Thymus (tissue), 11 donors: ENCODE data around the gene MAP2K6. TPM values are rescaled to one million over a fixed set of nuclear protein-coding genes. Genes with fewer than 3 reads are reported as not detected.

Experiments
- DNase-seq, 9 donors: peaks; one replicate each; pipeline ENCODE4 v3.0.0-alpha.2; 2013; ENCODE audit warnings: low spot score in 9 of 9, low read depth in 6 of 9, missing footprints in 1 of 9
- H3K27ac ChIP-seq, 2 donors: one replicate each; pipeline ENCODE4 v1.5.1; 2013; ENCODE audit warnings: control low read depth in 1 of 2, low read depth in 1 of 2, low read length in 1 of 2, mild to moderate bottlenecking in 1 of 2, moderate library complexity in 1 of 2
- H3K27me3 ChIP-seq, 2 donors: one replicate each; pipeline ENCODE4 v1.5.1; 2013; ENCODE audit warnings: low read length in 1 of 2; ENCODE audit not compliant: control insufficient read depth in 2 of 2, insufficient read depth in 1 of 2
- H3K36me3 ChIP-seq, 2 donors: one replicate each; pipeline ENCODE4 v1.5.1; 2013; ENCODE audit warnings: low read length in 1 of 2, mild to moderate bottlenecking in 1 of 2, moderate library complexity in 1 of 2; ENCODE audit not compliant: control insufficient read depth in 2 of 2, insufficient read depth in 2 of 2
- H3K4me1 ChIP-seq, 2 donors: one replicate each; pipeline ENCODE4 v1.5.1; 2013; ENCODE audit warnings: low read length in 2 of 2; ENCODE audit not compliant: control insufficient read depth in 2 of 2, insufficient read depth in 2 of 2
- H3K4me3 ChIP-seq, 2 donors: one replicate each; pipeline ENCODE4 v1.5.1; 2013; ENCODE audit warnings: low read length in 2 of 2, control low read depth in 1 of 2, mild to moderate bottlenecking in 1 of 2
- H3K9me3 ChIP-seq, 2 donors: one replicate each; pipeline ENCODE4 v1.5.1; 2013; ENCODE audit warnings: low read length in 1 of 2, mild to moderate bottlenecking in 1 of 2; ENCODE audit not compliant: control insufficient read depth in 2 of 2, insufficient read depth in 1 of 2
- WGBS: extraction: QIAGEN DNeasy Blood & Tissue Kit; methylation state at CpG from one replicate; pipeline ENCODE4 v1.1.7; 2013; 5-methylcytosine and 5-hydroxymethylcytosine counted together
- polyA plus RNA-seq: library from polyadenylated mRNA; stranded (reverse); fragments of 200-250 nt; gene quantifications from one replicate; pipeline ENCODE4 v1.2.3, GENCODE V29; 2013
- total RNA-seq: library from RNA; stranded (reverse); fragments of 120-200 nt; gene quantifications from one replicate; pipeline ENCODE4 v1.2.4, GENCODE V29; 2013
- donor health status: healthy.

The MAP2K6 gene
- total and polyA plus RNA-seq, 2 donors = 11.2 to 18.5 TPM

GRCh38 chr17:69434164-69434579 is 19.7 kb downstream of the MAP2K6 start:
- Histone ChIP-seq H3K36me3 (no peaks in the 10 kb centered on the region), H3K4me1 (peaks cover 0 to 3% of the 10 kb centered on the region in 2 donors), H3K27ac (no peak overlapping the region), H3K4me3 (no peak overlapping the region), H3K27me3 (no peaks in the 10 kb centered on the region), H3K9me3 (no peaks in the 10 kb centered on the region)
- DNase-seq = no peak
- WGBS = 90% methylated on average over 3 of the region's 3 CpGs

- Histone ChIP-seq H3K9me3 (no peaks in the 10 kb centered on the region), H3K4me1 (peaks cover 0 to 3% of the 10 kb centered on the region in 2 donors), H3K36me3 (no peaks in the 10 kb centered on the region), H3K27me3 (no peaks in the 10 kb centered on the region), H3K27ac (no peak overlapping the region), H3K4me3 (no peak overlapping the region)
- WGBS = 98% methylated on average over 5 of the region's 5 CpGs
- no peak for DNase-seq
Measured at GRCh38 chr17:69435971-69436696, 21.6 kb downstream of the MAP2K6 start.

GRCh38 chr17:69437475-69437874 is 23.0 kb downstream of the MAP2K6 start:
- WGBS = 98% methylated on average over 1 of the region's 1 CpG
- H3K27me3 ChIP-seq = no peaks in the 10 kb centered on the region
- H3K27ac ChIP-seq = no peak overlapping the region
- no peak overlapping the region for H3K4me3 ChIP-seq
- no peaks in the 10 kb centered on the region for H3K9me3 ChIP-seq
- peaks cover 0 to 3% of the 10 kb centered on the region in 2 donors for H3K4me1 ChIP-seq
- no peaks in the 10 kb centered on the region for H3K36me3 ChIP-seq
- DNase-seq = no peak

DNA sequence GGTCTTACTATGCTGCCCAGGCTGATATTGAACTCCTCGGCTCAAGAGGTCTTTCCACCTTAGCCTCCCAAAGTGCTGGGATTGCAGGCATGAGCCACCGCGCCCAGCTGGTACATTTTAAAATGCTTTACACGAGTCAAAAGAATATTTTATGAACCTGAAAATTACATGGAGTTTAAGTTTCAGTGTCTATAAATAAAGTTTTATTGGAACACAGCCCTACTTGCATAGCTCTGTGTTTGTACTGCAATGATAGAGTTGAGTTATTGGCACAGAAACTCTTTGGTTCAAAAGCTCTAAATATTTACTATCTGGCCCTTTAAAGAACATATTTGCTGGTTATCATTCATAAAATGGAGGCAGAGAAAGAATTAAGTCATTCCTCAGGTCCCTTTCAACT is 24.3 kb downstream of the MAP2K6 start:
- 97% methylated on average over 4 of the region's 4 CpGs for WGBS
- no peak overlapping the region for H3K4me3 ChIP-seq
- no peaks in the 10 kb centered on the region for H3K27me3 ChIP-seq
- no peak overlapping the region for H3K27ac ChIP-seq
- no peaks in the 10 kb centered on the region for H3K36me3 ChIP-seq
- DNase-seq = no peak
- H3K4me1 ChIP-seq = peaks cover 0 to 3% of the 10 kb centered on the region in 2 donors
- H3K9me3 ChIP-seq = no peaks in the 10 kb centered on the region

- DNase-seq = no peak
- no peaks in the 10 kb centered on the region for H3K9me3 ChIP-seq
- H3K4me3 ChIP-seq = no peak overlapping the region
- WGBS = 97% methylated on average over 2 of the region's 2 CpGs
- H3K27ac ChIP-seq = no peak overlapping the region
- peaks cover 0 to 3% of the 10 kb centered on the region in 2 donors for H3K4me1 ChIP-seq
- H3K36me3 ChIP-seq = no peaks in the 10 kb centered on the region
- H3K27me3 ChIP-seq = no peaks in the 10 kb centered on the region
Measured at GRCh38 chr17:69441179-69441578, 26.7 kb downstream of the MAP2K6 start.

DNA sequence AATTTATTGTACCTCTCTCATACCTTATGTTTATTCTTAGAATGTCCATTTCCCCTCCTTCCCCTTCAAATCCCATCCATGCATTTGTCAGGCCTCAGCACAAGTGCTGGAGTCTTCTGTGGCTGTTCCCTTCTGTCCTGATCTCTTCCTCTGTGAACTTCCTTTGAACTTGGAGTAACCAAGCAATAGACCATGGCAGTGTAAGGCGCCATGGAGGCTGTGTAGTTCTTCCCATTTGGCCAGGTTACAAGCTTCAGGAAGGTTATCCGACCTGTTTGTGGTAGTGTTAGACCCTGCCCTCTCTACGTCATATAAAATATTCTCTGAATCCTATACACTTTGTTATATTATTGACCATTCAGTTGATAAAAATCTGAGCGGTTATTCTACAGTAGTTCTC is 28.6 kb downstream of the MAP2K6 start:
- peaks cover 0 to 3% of the 10 kb centered on the region in 2 donors for H3K4me1 ChIP-seq
- H3K4me3 ChIP-seq = no peak overlapping the region
- H3K36me3 ChIP-seq = no peaks in the 10 kb centered on the region
- H3K27me3 ChIP-seq = no peaks in the 10 kb centered on the region
- WGBS = 83% methylated on average over 4 of the region's 4 CpGs
- H3K27ac ChIP-seq = no peak overlapping the region
- DNase-seq = no peak
- no peaks in the 10 kb centered on the region for H3K9me3 ChIP-seq

- Histone ChIP-seq H3K27me3 (no peaks in the 10 kb centered on the region), H3K4me3 (no peak overlapping the region), H3K27ac (no peak overlapping the region), H3K9me3 (no peaks in the 10 kb centered on the region), H3K36me3 (no peaks in the 10 kb centered on the region), H3K4me1 (no peaks in the 10 kb centered on the region)
- no peak for DNase-seq
- whole genome bisulfite sequencing = 98% methylated on average over 1 of the region's 1 CpG
Measured at GRCh38 chr17:69444023-69444422, 29.5 kb downstream of the MAP2K6 start.

GRCh38 chr17:69445132-69445531 is 30.6 kb downstream of the MAP2K6 start:
- Histone ChIP-seq H3K27me3 (no peaks in the 10 kb centered on the region), H3K4me1 (no peaks in the 10 kb centered on the region), H3K4me3 (no peak overlapping the region), H3K27ac (no peak overlapping the region), H3K9me3 (no peaks in the 10 kb centered on the region), H3K36me3 (no peaks in the 10 kb centered on the region)
- WGBS = 42% methylated on average over 2 of the region's 2 CpGs
- peak in 1 of 9 donors; percentile 26 for DNase-seq

- Histone ChIP-seq H3K36me3 (no peaks in the 10 kb centered on the region), H3K9me3 (no peaks in the 10 kb centered on the region), H3K4me1 (no peaks in the 10 kb centered on the region), H3K27ac (no peak overlapping the region), H3K4me3 (no peak overlapping the region), H3K27me3 (no peaks in the 10 kb centered on the region)
- WGBS = 96% methylated on average over 5 of the region's 5 CpGs
- DNase-seq = no peak
Measured at GRCh38 chr17:69447726-69448125, 33.2 kb downstream of the MAP2K6 start.
